Measurements from ENCODE around the gene NOTCH3. TPM values are rescaled to one million over a fixed set of nuclear protein-coding genes. Genes with fewer than 3 reads are reported as not detected.
A peak's percentile ranks its signal among the peaks of the same experiment; 100 is the strongest.

The NOTCH3 gene
- total RNA-seq, 4 donors from 2014 or later: 19.1 to 54.8 (median 35.4) TPM

DNA sequence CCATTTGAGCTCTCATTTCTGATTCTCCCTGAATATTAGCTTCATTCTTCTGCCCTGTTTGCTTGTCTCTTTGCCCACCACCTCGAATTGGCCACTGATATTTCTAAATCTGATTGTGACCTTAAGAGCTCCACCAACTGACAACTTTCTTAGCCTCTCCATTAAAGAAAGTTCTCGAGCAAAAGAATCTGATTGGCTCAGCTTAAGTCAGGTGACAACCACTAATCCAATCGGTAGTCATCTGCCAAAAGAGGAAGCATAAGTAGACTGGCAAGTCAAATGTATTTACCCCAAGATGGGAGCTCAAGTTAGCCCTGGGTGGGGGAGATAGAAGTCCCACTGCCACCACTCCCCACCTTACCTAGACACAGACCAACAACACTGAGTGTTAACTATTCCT lies 41.5 kb downstream of the NOTCH3 start:
- H3K9me3 ChIP-seq: peaks cover 0 to 15% (median 0%) of the 10 kb centered on the region in 3 donors
- no peak for ATAC-seq
- H3K4me1 ChIP-seq: no peaks in the 10 kb centered on the region
- no peak overlapping the region for H3K4me3 ChIP-seq
- no peak overlapping the region for H3K27ac ChIP-seq
- TF ChIP-seq POLR2A (IDR thresholded peaks at IDR 0.05) (no peak), CTCF (IDR thresholded peaks at IDR 0.05) (no peak), POLR2AphosphoS5 (IDR thresholded peaks at IDR 0.05) (no peak), EP300 (IDR thresholded peaks at IDR 0.05) (no peak)
- no peaks in the 10 kb centered on the region for H3K36me3 ChIP-seq
- WGBS, 2 donors (ENCODE audit: low coverage in 1 of 2): 43 to 90% methylated on average over 1 to 3 of the region's 3 CpGs
- H3K27me3 ChIP-seq: peaks cover 11% of the 10 kb centered on the region

DNA sequence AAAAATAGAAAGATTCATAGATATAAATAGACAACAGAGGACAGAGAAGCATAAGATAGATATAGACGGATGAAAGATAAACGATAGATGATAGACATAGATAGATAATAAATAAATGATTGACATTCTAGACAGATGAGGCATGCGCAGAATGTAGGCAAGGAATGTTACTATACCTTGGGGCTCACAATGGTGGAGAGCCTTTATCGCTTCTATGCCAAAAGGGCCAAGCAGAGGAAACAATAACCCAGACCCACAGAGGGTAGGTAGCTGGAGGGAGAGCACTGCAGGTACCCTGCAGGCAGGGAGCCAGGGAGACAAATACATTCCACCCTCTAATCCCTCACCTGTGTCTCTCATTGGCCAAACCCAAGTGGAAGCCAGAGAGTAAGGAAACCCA lies 44.4 kb downstream of the NOTCH3 start:
- 91 to 92% methylated on average over 4 of the region's 4 CpGs for WGBS, 2 donors (ENCODE audit: low coverage in 1 of 2)
- H3K4me1 ChIP-seq: no peaks in the 10 kb centered on the region
- peaks cover 0 to 20% (median 0%) of the 10 kb centered on the region in 3 donors for H3K9me3 ChIP-seq
- H3K36me3 ChIP-seq: no peaks in the 10 kb centered on the region
- ATAC-seq: no peak
- H3K27ac ChIP-seq: no peak overlapping the region
- peaks cover 29% of the 10 kb centered on the region for H3K27me3 ChIP-seq
- TF ChIP-seq CTCF (IDR thresholded peaks at IDR 0.05) (no peak), POLR2A (IDR thresholded peaks at IDR 0.05) (no peak), EP300 (IDR thresholded peaks at IDR 0.05) (no peak), POLR2AphosphoS5 (IDR thresholded peaks at IDR 0.05) (no peak)
- H3K4me3 ChIP-seq: no peak overlapping the region

DNA sequence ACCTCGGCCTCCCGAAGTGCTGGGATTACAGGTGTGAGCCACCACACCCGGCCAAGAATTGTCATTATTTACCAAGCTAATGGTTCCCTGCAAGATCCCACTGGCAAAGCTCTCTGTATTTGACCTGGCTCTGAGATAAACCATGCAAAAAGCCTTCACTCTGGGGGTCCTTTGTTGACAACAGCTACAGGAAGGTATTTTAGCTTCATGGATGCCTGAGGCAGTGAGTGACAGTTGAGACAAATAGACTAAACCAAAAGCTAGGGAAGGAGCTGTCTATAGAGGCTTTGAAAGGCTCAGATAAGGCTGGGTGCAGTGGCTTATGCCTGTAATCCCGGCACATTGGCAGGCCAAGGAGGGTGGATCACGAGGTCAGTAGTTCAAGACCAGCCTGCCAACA lies 45.5 kb downstream of the NOTCH3 start:
- WGBS, 2 donors (ENCODE audit: low coverage in 1 of 2): 73 to 79% methylated on average over 5 of the region's 5 CpGs
- ATAC-seq: no peak
- peaks cover 0 to 20% (median 0%) of the 10 kb centered on the region in 3 donors for H3K9me3 ChIP-seq
- H3K27ac ChIP-seq: no peak overlapping the region
- no peak overlapping the region for H3K4me3 ChIP-seq
- no peaks in the 10 kb centered on the region for H3K36me3 ChIP-seq
- H3K27me3 ChIP-seq: peaks cover 29% of the 10 kb centered on the region
- TF ChIP-seq EP300 (IDR thresholded peaks at IDR 0.05) (no peak), CTCF (IDR thresholded peaks at IDR 0.05) (no peak), POLR2A (IDR thresholded peaks at IDR 0.05) (no peak), POLR2AphosphoS5 (IDR thresholded peaks at IDR 0.05) (no peak)
- H3K4me1 ChIP-seq: no peaks in the 10 kb centered on the region

GRCh38 chr19:15154002-15154612 lies 46.7 kb downstream of the NOTCH3 start:
- TF ChIP-seq CTCF (IDR thresholded peaks at IDR 0.05) (peak in 1 of 4 experiments; percentile 32), POLR2A (IDR thresholded peaks at IDR 0.05) (no peak)
- Histone ChIP-seq H3K9me3 (peaks cover 0 to 13% (median 0%) of the 10 kb centered on the region in 3 donors), H3K4me1 (no peaks in the 10 kb centered on the region), H3K36me3 (no peaks in the 10 kb centered on the region), H3K27me3 (peaks cover 29% of the 10 kb centered on the region), H3K27ac (no peak overlapping the region), H3K4me3 (no peak overlapping the region)
- 88 to 100% methylated on average over 2 of the region's 3 CpGs for WGBS, 2 donors (ENCODE audit: low coverage in 1 of 2)
- ATAC-seq: no peak

- TF ChIP-seq EP300 (IDR thresholded peaks at IDR 0.05): no peak
- TF ChIP-seq CTCF (IDR thresholded peaks at IDR 0.05): no peak
- no peak for TF ChIP-seq POLR2AphosphoS5 (IDR thresholded peaks at IDR 0.05)
- TF ChIP-seq POLR2A (IDR thresholded peaks at IDR 0.05): no peak
- H3K9me3 ChIP-seq: peaks cover 0 to 5% (median 0%) of the 10 kb centered on the region in 3 donors
- peaks cover 18% of the 10 kb centered on the region for H3K27me3 ChIP-seq
- no peak for ATAC-seq
- no peak overlapping the region for H3K27ac ChIP-seq
- H3K4me3 ChIP-seq: no peak overlapping the region
- H3K36me3 ChIP-seq: no peaks in the 10 kb centered on the region
- no peaks in the 10 kb centered on the region for H3K4me1 ChIP-seq
- 73 to 85% methylated on average over 4 of the region's 5 CpGs for WGBS, 2 donors (ENCODE audit: low coverage in 1 of 2)
Measured at GRCh38 chr19:15149737-15150136, 51.1 kb downstream of the NOTCH3 start.

Data from gastroesophageal sphincter (tissue), 4 donors.